Activated CD4-positive, alpha-beta T cell treated with anti-CD3 and anti-CD28 coated beads, Interleukin-2, amount 50 U/mL, for 48 hours (primary cell): ENCODE results near the gene GLI1.
"Not testable (repeated sequence)": the region's sequence is repeated elsewhere in the genome, so short reads cannot be mapped to it uniquely, and the experiment has no call there.

Experiments used
- DNase-seq, 2 experiments: peaks; one replicate each; pipeline ENCODE4 v3.0.0-alpha.2; 2020

GLI1 gene

DNA sequence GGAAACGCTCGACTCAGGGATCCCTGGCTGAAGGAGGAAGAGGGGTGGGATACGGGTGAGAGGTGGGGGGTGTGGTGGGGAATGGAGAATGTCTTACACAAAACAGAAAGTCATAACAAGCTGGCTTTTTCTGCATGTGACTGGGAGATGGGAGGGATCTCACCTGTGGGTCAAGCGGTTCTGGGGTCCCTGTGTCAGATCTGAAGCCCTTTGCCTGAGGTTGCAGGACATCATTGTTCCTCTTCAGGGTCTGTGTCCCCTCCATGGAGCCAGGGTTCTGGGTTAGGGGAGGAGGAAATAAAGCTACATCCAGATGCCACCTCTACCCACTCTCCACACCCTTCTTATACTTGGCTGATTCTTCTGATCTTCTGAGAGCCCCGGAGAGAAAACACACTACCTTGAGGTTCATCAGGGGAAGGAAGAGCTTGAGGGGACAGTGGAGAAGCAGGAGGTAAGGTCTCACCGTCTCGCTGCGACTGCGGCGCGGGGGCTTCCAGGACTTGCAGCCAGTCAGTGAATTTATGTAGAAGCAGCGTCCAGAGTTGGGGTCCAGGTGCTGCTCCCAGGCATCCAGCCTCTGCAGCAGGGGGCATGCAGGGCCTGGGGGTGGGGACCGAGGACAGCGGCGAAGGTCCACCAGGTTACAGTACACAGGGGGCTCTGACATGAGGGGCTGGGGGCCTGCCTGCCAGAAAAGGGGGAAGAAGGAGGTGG, 17.6 kb downstream of the GLI1 start:
- DNase-seq = peak in 1 of 2 experiments; percentile 19

- peak; percentile 49 to 63 for DNase-seq
These were observed 18.4 kb downstream of the GLI1 start for GRCh38 chr12:57477710-57478681.

DNA sequence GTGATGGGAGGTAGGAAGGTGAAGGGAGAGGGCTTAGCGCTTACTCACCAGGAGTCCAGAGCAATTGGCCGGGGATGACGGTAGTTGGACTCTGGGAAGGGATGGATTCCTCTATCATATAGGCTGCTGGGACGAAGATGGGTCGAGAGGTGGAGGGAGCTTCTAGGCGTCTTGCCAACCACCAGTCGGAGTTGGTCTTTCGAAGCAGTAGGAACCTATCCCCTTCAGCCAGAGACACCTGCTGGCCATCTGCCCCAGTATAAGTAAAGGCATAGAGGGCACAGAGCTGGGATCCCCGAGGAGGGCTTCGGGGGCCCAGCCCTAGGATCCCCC, 19.4 kb downstream of the GLI1 start:
- DNase-seq = no peak

GRCh38 chr12:57479376-57480115, 20.0 kb downstream of the GLI1 start, which contains the start of gene ARHGAP9:
Gene ARHGAP9 (minus strand): TSS chr12:57479866. CDS start chr12:57479406, 460 bp downstream.
- DNase-seq = peak; percentile 48 to 58

DNA sequence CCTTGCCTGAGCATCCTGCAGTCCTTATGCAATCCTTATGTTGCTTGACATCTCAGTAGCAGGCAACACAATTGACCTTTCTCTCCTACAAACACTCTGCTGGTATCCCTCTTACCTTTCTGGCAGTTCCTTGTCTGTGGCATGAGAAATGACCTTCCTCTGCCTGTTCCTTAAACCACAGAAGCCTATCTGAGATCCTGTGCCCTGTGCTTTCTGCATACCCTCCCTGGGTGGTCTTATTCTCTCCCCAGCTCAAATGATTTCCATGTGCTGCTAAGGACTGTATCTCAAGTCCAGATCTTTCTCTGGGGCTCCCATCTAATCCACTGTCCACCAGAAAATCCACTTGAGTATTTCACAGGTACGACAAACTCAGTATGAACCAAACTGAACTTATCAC, 22.1 kb downstream of the GLI1 start:
- DNase-seq = no peak

DNA sequence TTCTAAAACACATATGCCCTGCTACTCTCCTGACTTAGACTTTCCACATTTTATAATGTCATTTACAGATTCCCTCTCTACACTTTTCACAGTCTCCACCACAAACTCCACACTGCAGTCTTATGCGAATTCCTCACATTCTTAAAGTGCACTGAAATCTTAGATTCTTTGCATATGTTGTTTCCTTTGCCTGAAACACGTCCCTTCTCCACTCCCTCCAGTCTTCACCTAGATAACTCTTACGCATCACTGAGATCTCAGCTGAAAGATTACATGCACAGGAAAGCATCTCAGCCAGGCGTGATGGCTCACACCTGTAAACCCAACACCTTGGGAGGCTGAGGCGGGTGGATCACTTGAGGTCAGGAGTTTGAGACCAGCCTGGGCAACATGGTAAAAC, 23.9 kb downstream of the GLI1 start:
- DNase-seq = no peak

GRCh38 chr12:57485695-57486094, 26.1 kb downstream of the GLI1 start:
- DNase-seq = no peak

- no peak for DNase-seq
These were observed 27.5 kb downstream of the GLI1 start for GRCh38 chr12:57487055-57487596.

- DNase-seq = peak; percentile 90 to 93
These were observed 28.2 kb downstream of the GLI1 start, which contains the start of gene MARS1 for GRCh38 chr12:57487597-57488401. Gene MARS1 (plus strand): TSS chr12:57488068. CDS start chr12:57488091, 23 bp downstream.

GRCh38 chr12:57488402-57489156, 29.0 kb downstream of the GLI1 start:
- no peak for DNase-seq

DNA sequence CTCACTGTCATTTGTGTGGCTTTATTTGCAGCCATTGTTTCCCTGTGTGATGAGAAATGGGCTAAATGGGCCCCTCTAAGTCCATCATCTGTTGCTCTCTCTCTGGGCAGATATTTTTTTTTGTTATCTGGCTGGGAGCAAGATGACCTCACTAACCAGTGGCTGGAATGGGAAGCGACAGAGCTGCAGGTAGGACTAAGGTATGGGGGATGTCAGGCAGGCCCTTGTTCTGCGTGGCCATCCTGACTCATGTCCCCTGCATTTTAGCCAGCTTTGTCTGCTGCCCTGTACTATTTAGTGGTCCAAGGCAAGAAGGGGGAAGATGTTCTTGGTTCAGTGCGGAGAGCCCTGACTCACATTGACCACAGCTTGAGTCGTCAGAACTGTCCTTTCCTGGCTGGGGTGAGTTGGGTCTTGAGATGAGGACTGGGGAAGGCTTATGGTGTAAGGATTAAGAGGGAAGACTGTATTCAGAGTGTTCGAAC, 29.6 kb downstream of the GLI1 start:
- DNase-seq = no peak

DNA sequence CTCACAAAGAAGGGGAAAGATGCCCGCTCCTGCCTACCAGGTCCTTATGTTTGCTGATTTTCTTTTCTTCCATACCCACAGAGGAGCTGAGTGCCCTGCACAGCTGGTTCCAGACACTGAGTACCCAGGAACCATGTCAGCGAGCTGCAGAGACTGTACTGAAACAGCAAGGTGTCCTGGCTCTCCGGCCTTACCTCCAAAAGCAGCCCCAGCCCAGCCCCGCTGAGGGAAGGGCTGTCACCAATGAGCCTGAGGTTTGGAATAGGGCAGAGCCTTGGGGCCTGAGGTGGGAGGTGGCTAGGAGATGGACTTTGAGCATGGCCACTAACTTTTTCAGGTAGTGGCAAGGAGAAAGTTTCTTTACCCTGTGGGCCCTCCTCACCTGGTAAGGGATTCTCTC, 30.5 kb downstream of the GLI1 start:
- no peak for DNase-seq

GRCh38 chr12:57491393-57492280, 32.1 kb downstream of the GLI1 start:
- no peak for DNase-seq

DNA sequence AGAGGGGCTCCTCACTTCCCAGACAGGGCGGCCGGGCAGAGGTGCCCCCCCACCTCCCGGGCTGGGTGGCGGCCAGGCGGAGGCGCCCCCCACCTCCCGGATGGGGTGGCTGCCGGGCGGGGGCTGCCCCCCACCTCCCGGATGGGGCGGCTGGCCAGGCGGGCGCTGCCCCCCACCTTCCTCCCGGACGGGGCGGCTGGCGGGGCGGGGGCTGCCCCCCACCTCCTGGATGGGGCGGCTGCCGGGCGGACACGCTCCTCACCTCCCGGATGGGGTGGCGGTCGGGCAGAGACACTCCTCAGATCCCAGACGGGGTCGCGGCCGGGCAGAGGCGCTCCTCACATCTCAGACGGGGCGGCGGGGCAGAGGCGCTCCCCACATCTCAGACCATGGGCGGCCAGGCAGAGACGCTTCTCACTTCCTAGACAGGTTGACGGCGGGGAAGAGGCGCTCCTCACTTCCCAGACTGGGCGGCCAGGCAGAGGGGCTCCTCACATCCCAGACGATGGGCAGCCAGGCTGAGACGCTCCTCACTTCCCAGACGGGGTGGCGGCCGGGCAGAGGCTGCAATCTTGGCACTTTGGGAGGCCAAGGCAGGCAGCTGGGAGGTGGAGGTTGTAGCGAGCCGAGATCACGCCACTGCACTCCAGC, 35.6 kb downstream of the GLI1 start:
- DNase-seq = not testable (repeated sequence)

GRCh38 chr12:57496822-57497221, 37.2 kb downstream of the GLI1 start:
- DNase-seq = no peak

DNA sequence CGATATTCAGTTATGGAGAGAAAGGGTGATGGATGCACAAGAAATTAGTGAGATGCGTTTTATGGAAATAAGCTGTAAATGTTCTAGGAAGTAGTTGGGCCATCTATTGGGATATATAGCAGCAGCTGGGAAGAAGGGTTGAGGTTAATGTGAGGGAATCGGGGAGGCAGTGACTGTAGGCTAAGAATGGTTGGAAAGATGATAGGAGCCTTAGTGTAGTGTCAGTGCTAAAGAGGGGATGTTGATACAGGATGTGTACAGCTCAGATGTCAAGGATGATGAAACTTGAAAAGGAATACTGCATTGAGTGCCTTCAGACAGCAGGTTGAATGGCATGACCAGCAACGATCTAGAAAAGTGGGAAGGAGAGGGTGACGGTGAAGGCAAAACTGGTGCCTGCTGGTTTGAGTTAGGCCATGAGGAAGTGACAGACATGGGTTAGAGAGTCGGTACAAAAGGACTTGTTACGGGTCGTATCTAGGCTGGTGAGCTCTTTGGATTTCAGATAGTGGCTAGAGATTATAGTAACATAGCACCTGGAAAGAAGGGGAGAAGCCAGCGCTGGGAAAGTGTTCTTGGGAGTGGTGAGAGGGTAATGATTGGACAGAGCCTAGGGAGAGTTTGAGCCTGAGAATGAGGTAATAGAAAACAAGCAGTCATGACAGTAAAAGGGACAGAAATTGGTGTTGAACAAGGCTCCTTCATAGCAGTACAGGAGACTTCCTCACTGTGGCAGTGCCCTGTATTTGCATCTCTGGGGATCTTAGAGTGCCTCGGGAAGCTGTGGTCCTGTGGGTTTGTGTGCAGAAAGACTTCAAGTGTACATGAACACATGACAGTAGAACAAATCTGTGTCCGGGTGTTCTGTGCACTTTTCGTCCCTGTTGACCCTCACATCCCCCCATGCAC, 37.9 kb downstream of the GLI1 start:
- no peak for DNase-seq

DNA sequence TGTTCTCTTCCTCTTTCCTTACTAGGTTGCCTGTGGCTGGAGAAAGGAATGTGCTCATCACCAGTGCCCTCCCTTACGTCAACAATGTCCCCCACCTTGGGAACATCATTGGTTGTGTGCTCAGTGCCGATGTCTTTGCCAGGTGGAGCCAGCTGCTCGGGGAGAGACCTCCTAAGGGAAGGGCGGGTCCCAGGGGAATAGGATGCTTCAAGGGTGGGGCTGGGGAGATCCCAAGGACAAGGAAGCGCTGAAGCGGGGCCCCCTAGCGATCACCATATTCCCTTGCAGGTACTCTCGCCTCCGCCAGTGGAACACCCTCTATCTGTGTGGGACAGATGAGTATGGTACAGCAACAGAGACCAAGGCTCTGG, 38.5 kb downstream of the GLI1 start:
- DNase-seq = no peak

DNA sequence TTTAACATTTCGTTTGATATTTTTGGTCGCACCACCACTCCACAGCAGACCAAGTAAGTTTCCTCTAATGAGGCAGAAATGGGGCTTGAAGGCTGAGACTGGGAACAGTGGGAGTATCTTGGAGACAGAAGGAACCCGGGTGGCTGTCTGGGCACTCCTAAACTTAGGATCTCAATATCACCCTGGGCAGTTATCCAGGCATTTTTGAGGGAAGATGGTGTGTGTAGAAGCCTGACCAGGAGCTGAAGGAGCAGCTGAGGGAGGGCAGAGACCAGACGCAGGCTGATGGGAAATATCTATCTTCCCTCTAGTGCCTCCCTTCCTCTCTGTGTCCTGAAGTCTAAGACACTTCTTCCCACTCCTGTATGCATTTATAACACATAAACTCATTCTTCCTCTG, 39.0 kb downstream of the GLI1 start:
- DNase-seq = no peak
